Activated T-cell treated with anti-CD3 and anti-CD28 coated beads for 1 hour (primary cell): ENCODE results near the gene HDAC4.

ENCODE experiments used
- DNase-seq: peaks from one replicate; pipeline ENCODE4 v3.0.0-alpha.2; 2020; ENCODE audit warnings: low read depth

HDAC4 gene

GRCh38 chr2:239027391-239028252 lies 373.2 kb downstream of the HDAC4 start:
- DNase-seq, result no peak

- no peak for DNase-seq
Observed at GRCh38 chr2:239026711-239027361, 374.0 kb downstream of the HDAC4 start.

- DNase-seq, result no peak
Observed at GRCh38 chr2:239025951-239026461, 374.8 kb downstream of the HDAC4 start.

- DNase-seq, result no peak
Observed at GRCh38 chr2:239025096-239025801, 375.6 kb downstream of the HDAC4 start.

DNA sequence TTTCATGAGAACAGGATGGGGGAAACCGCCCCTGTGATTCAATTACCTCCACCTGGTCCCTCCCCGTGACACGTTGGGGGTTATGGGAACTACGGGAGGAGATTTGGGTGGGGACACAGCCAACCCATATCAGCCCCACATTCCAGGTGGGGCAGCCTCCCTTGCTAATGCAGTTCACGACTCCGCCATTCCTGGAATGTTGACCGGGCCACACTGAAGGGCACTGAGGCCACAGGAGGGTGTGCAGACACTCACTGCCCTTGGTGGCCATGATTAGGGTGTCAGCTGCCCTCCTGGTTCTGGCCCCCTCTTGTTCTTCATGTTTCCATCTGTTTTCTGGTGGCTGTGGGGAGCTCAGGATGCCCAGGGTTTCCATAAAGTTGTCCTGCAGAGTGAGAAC lies 376.6 kb downstream of the HDAC4 start:
- DNase-seq, result no peak

DNA sequence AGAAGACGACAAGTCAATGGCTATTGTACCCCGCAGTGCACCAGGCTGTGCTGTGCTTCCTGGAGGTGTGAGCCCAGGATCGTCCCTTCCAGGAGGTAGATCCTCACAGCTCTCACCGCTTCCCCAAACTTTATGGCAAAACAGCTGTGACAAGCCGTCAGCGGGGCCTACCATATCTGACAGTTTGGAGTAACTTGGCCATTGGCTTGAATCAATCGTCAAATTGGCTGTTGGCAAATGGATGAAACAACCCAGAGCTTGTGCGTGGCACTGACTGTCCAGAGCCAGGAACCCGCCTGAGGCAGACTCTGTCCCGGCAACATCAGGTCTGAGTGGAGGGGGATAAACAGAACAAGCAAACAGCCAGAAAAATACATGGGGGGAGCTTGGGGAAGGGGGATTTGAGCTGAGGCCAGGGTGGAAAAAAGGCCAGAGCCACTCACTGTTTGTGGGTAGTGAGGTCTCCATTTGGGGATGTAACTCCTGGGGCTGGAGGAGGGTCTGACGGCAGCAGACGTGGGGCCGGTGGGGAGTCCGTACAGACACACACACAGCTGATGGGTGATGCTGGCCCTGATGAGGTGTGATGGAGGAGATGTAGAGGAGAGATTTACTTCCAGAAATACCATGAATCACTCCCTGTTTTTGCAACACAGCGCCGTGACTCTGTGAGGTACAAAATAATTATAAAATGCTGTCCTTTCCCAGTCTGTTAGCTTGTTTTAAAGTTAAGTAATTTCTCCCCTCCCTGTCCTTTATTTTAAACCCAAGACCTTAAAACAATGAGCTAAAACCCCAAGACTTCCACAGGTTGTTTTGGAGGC lies 378.2 kb downstream of the HDAC4 start:
- no peak for DNase-seq

DNA sequence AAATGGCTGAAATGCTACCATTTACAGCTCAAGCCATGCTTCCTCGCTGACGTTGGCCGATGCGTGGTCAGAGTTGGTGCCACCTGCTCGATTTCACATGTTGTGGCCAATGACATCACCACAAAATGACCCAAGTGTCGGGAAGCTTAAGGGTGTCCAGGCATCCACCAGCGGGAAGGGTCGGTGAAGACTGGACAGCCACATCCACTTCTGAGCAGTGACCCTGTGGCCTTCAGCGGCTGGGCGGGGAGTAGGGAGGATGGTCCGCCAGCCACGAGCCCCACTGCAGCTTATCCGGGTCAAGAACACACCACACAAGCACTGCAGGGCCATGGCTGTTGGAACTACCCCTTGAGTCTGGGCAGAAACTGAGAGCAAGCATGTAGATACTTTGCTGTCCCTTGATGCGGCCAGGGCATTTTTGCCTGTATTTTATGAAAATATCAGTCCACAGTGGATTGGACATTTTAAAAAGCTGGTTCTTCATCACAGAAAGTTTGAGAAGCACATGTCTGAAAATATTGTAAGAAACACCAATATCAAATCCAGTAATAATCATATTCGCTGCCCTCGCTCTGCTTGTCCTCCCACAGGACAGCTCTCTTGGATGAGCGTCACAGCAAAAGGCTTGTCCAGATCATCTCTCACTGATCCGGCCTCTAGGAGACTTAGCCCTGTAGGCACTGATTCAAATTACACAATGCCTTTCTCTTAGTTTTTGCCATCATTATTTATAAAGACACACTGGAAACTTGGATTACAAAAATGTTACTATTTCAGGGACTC lies 379.0 kb downstream of the HDAC4 start:
- no peak for DNase-seq

GRCh38 chr2:239021224-239021623 lies 379.6 kb downstream of the HDAC4 start:
- no peak for DNase-seq

- no peak for DNase-seq
Observed at GRCh38 chr2:239020541-239021041, 380.2 kb downstream of the HDAC4 start.

- DNase-seq, result no peak
Observed at GRCh38 chr2:239019183-239019581, 381.6 kb downstream of the HDAC4 start.

DNA sequence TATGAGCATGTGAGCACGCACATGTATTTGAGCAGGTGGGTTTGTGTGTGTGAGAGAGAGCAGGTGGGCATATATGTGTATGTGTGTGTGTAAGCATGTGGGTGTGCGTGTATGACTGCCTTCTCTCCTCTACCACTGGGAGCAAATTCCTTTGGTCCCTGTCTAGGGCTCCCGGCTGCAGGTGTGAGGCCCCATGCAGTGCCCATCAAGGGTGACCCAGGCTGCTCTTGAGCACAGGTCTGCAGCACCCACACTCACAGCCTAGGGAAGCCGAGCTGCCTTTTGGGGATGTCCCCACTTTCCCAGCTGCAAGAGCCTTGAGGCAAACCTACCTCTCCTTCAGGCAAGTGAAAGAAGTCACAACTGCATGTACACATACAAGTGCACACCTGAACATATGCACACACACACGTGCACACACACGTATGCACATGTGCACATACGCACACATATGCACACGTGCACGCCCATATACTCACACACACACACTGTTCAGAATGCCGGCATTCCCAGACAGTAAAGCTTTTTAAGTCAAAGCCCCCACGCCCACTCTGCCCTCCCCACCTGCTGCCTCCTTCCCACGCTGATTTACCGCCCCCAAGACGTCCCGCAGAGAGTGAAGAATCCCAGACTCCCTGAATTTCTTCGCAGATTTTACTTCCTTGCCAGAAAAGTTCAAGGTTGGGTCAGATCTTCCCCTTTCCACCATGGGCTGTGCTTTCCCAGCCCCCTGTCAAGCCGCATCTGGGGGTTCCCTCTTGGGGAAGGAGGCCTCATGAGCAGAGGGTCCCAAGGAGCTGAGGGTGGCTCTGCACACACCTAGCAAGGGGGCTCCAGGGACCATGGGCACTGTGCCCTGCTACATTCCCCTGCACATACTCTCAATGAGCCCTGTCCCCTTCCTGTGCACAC lies 382.3 kb downstream of the HDAC4 start:
- DNase-seq, result no peak

DNA sequence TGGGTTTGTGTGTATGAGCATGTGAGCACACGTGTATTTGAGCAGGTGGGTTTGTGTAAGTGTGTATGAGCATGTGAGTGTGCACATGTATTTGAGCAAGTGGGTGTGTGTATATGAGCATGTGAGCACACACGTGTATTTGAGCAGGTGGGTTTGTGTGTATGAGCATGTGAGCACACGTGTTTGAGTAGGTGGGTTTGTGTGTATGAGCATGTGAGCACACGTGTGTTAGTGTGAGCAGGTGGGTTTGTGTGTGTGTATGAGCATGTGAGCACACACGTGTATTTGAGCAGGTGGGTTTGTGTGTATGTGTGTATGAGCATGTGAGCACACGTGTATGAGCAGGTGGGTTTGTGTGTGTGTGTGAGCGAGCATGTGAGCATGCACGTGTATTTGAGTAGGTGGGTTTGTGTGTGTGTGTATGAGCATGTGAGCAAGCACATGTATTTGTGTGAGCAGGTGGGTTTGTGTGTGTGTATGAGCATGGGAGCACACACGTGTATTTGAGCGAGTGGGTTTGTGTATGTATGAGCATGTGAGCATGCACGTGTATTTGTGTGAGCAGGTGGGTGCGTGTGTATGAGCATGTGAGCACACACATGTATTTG lies 383.2 kb downstream of the HDAC4 start:
- DNase-seq, result no peak

GRCh38 chr2:239015901-239016675 lies 384.7 kb downstream of the HDAC4 start:
- DNase-seq, result no peak

- no peak for DNase-seq
Observed at GRCh38 chr2:239015218-239015900, 385.5 kb downstream of the HDAC4 start.

DNA sequence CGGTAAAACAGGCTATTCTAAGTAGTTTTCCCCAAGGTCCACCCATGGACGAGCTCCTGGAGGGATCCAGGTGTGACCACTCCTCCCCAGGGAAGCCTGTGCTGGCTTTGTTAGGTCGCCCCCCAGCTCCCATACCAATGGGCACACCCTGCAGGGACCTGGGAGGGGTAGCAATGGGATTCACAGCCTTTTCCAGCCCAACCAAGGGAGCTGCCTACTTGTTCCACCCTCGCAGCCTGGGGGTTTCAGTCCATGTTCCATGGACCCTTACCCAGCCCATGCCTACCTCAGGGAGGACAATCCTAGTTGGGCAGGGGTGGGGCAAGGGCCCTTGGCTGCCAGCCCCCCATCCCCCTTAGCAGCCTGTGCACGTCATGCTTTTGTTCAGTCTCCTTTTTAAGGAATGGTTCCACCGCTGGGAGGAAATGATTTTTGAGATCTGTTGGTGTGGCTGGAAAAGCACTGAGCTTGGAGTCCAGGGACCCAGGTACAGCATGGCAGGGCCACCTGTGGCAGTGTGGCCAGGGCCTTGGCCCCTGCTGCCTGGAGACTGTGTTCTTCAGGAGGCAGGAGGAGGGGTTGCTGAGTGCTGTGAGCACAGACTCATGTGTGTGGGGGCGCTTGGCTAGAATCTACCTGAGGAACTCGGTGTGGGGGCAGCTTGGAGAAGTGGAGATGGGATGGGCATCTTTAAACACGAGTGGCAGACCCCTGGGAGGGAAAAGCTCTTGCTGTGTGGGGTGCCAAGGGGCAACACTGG lies 386.2 kb downstream of the HDAC4 start:
- DNase-seq, result no peak

DNA sequence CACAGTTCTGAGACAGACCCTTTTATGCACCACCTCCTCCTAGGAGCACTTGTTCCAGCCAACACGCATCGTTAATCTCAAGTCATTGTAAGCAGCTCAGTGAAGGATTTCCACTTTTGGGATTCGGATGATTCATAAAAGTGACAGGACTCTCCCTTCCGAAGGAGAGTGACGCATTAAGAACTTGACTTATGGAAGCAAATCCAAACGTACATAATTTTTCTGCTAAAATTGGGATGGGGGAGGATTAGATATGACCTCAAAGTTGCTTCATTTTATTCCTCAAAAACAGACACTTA lies 387.2 kb downstream of the HDAC4 start:
- DNase-seq, result no peak

DNA sequence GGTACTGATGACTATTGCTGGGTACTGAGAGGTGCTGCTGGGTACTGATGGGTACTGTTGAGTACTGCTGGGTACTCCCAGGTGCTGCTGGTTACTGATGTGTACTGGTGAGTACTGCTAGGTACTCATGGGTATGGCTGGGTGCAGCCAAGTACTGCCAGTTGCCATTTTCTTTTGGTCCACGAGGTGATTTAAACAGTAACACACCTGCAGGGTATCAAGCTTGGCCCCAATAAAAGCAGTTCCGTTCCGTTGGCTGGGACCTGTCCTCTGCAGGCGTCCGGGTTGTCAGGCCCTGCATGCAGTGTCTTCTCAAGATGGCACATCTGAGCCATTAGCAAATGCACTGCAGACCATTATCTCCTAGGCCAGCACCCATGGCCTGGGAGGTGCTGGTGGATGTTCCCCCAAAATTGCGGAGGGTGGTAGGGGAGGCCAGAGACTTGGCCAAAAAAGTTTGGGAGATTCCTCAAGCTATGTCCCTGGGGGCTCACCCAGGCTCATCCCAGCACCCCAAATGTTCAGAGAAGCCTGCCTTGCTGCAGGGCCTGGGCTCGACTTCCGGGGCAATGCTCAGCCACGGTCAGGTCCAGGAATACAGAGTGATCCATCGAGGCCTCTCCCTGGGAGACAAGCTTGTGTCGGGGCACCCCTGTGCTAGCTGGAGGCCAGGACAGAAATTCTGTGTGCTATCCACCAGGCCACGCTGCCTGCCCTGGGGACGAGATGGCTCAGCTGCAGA lies 387.7 kb downstream of the HDAC4 start:
- DNase-seq, result no peak
